ENCODE data around the gene RBM8A. TPM values are rescaled to one million over a fixed set of nuclear protein-coding genes. Genes with fewer than 3 reads are reported as not detected.

Gene RBM8A
- total RNA-seq, 2 experiments from 2014 or later: 135 to 200 TPM

DNA sequence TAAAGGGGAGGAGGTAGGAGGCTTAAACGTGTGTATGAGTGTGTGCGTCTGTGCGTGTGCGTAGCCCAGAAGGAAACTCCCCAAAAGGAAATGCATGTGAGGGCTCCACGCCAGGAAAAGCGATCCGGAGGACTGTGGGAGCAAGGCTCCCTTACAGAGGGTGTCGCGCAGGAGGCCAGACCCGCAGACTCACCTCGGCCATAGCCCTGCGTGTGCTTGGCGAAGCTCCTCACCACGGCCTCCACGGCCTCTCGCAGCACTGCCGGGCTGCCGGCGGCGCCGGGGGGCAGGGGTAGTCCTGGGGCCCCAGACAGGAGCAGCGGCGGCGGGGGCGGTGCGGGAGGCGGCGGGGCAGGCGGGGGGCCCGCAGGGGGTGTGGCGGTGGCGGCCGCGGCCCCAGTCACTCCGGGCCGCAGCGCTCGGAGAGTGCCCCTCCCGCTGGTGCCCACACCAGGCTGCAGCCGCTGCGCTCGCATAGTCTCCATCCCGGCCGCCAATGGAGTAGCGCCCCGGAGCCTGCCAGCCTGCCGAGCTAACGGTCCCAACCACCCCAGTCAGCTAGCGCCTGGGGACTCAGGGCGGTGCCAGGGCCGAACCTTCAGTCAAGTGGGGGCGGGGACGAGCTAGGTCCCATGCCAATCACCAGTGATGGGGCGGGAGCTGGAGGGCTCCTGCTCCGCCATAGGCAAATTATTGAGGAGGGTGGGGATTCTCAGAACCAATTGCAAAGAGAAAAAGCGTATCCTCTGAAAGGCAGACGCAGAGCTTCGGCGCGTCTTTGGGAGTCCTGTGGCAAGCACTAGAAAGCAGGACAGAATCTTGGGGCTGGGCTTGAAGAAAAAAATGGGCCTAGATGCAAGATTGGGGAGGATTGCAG, 30.4 kb upstream of the RBM8A start, which contains the start of gene LIX1L:
LIX1L (minus strand) TSS at position 575 of the 877 bp plus-strand sequence; CDS start at position 485, 90 bp downstream.
- TF ChIP-seq, protein P1, sequence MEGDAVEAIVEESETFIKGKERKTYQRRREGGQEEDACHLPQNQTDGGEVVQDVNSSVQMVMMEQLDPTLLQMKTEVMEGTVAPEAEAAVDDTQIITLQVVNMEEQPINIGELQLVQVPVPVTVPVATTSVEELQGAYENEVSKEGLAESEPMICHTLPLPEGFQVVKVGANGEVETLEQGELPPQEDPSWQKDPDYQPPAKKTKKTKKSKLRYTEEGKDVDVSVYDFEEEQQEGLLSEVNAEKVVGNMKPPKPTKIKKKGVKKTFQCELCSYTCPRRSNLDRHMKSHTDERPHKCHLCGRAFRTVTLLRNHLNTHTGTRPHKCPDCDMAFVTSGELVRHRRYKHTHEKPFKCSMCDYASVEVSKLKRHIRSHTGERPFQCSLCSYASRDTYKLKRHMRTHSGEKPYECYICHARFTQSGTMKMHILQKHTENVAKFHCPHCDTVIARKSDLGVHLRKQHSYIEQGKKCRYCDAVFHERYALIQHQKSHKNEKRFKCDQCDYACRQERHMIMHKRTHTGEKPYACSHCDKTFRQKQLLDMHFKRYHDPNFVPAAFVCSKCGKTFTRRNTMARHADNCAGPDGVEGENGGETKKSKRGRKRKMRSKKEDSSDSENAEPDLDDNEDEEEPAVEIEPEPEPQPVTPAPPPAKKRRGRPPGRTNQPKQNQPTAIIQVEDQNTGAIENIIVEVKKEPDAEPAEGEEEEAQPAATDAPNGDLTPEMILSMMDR (conservative IDR thresholded peaks at IDR 0.05; ENCODE audit: low read length): no peak
- TF ChIP-seq EZH2phosphoT487 (IDR thresholded peaks at IDR 0.05; ENCODE audit: borderline replicate concordance, low read depth, low read length): no peak
- Histone ChIP-seq H3K9me2 (ENCODE audit: insufficient read depth, low read length) (no peaks in the 10 kb centered on the region), H2AFZ (ENCODE audit: low read length) (peak within 1 kb of the TSS; percentile 44), H3K36me3 (ENCODE audit: insufficient read depth, low read length) (peaks cover 13% of the 10 kb centered on the region; the same call in 1 of the 2 replicates), H3K4me1 (ENCODE audit: insufficient read depth, low read length, poor library complexity, severe bottlenecking) (peaks cover 63% of the 10 kb centered on the region), H3K4me2 (ENCODE audit: low read length) (peak within 1 kb of the TSS; percentile 94), H4K20me1 (ENCODE audit: insufficient read depth, low read length) (peaks cover 3% of the 10 kb centered on the region; the same call in 1 of the 2 replicates), H3K4me3 (ENCODE audit: low read depth, low read length, poor library complexity, severe bottlenecking) (peak within 1 kb of the TSS; percentile 86), H3K27ac (ENCODE audit: low read depth, low read length, poor library complexity, severe bottlenecking) (peak within 1 kb of the TSS; percentile 53), H3K9me3 (ENCODE audit: low read length) (no peaks in the 10 kb centered on the region), H3K79me2 (ENCODE audit: insufficient read depth, low read depth, low read length) (peaks cover 23% of the 10 kb centered on the region; the same call in 1 of the 2 replicates)
- DNase-seq (ENCODE audit: low spot score): peak; percentile 98
- BruUV-seq (replicated peaks): no TSS peak
- intact Hi-C loops (cut with micrococcal nuclease; ENCODE audit: unreplicated experiment): loop anchor here (1.0 to 2.0 kb wide), 2 partner anchors 25 to 99 kb away; partner anchors contain the start of gene PIAS3
- POLR2A ChIA-PET: interaction anchor here (0.7 to 2.6 kb wide), 20 partner anchors 9 to 133 kb away, joined by 3 to 20 read pairs (median 5); partner anchors contain the start of genes ANKRD35, PEX11B, PIAS3 and RBM8A
- CTCF ChIA-PET (ENCODE audit: unreplicated experiment): interaction anchor here (0.5 to 1.6 kb wide), 5 partner anchors 13 to 99 kb away, joined by 3 to 4 read pairs (median 4); partner anchors contain the start of gene PIAS3

DNA sequence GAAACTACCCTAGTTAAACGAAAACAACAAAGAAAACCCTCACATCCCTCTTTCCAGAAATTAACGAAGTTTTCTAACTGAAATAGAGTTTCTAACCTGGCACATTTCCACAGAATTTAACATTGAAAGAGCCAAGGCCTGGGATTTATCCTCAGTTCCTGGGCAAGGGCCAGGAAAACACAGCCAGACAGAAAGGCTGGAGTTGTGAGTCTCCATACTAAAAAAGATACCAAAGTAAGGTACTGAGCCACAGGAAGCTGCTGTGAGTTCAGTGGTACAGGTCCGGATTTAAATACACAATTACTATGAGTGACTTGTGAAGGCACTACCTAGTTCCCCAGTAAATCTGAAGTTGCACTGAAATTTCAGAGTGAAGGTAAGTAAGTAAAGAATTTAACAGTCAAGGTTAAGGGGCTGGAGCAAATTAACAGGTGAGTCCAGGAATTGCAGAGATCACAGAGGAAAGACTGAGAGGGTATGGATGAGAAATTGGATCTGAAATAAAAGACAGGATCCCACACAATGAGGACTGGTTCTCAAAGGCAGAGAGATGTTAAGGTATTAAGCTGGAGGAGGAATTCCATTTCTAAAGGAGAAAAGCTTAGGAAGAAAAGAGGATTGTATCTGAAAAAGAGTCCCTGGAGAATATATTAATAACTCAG, 29.6 kb upstream of the RBM8A start:
- peaks cover 3% of the 10 kb centered on the region; the same call in 1 of the 2 replicates for H4K20me1 ChIP-seq (ENCODE audit: insufficient read depth, low read length)
- peaks cover 13% of the 10 kb centered on the region; the same call in 1 of the 2 replicates for H3K36me3 ChIP-seq (ENCODE audit: insufficient read depth, low read length)
- TF ChIP-seq, protein P1 (conservative IDR thresholded peaks at IDR 0.05; ENCODE audit: low read length): no peak; the same call in 1 of the 2 replicates
- TF ChIP-seq EZH2phosphoT487 (IDR thresholded peaks at IDR 0.05; ENCODE audit: borderline replicate concordance, low read depth, low read length): no peak
- intact Hi-C loops (cut with micrococcal nuclease; ENCODE audit: unreplicated experiment): loop anchor here (1.0 kb wide), 1 partner anchor 25 kb away; no protein-coding TSS in a partner anchor
- peak overlapping the region; percentile 86 for H3K4me3 ChIP-seq (ENCODE audit: low read depth, low read length, poor library complexity, severe bottlenecking)
- H3K4me1 ChIP-seq (ENCODE audit: insufficient read depth, low read length, poor library complexity, severe bottlenecking): peaks cover 57% of the 10 kb centered on the region
- peak overlapping the region; percentile 53 for H3K27ac ChIP-seq (ENCODE audit: low read depth, low read length, poor library complexity, severe bottlenecking)
- BruUV-seq (replicated peaks): TSS peak; percentile 62
- H2AFZ ChIP-seq (ENCODE audit: low read length): peak overlapping the region; percentile 44
- no peaks in the 10 kb centered on the region for H3K9me2 ChIP-seq (ENCODE audit: insufficient read depth, low read length)
- H3K79me2 ChIP-seq (ENCODE audit: insufficient read depth, low read depth, low read length): peaks cover 23% of the 10 kb centered on the region; the same call in 1 of the 2 replicates
- POLR2A ChIA-PET: interaction anchor here (0.9 to 2.6 kb wide), 8 partner anchors 10 to 97 kb away, joined by 3 to 20 read pairs (median 10); partner anchors contain the start of genes RBM8A and TXNIP
- CTCF ChIA-PET (ENCODE audit: unreplicated experiment): interaction anchor here (0.6 to 1.6 kb wide), 4 partner anchors 12 to 98 kb away, joined by 3 to 4 read pairs (median 4); partner anchors contain the start of gene PIAS3
- H3K9me3 ChIP-seq (ENCODE audit: low read length): no peaks in the 10 kb centered on the region
- H3K4me2 ChIP-seq (ENCODE audit: low read length): peak overlapping the region; percentile 94
- DNase-seq (ENCODE audit: low spot score): peak; percentile 51
